ENCODE data around the gene RTP3. TPM values are rescaled to one million over a fixed set of nuclear protein-coding genes. Genes with fewer than 3 reads are reported as not detected.
A peak's percentile ranks its signal among the peaks of the same experiment; 100 is the strongest.

Gene RTP3
- total and polyA plus RNA-seq, 2 of the 4 experiments (the other 2 are of a cell fraction), result 0.18 to 0.26 TPM

DNA sequence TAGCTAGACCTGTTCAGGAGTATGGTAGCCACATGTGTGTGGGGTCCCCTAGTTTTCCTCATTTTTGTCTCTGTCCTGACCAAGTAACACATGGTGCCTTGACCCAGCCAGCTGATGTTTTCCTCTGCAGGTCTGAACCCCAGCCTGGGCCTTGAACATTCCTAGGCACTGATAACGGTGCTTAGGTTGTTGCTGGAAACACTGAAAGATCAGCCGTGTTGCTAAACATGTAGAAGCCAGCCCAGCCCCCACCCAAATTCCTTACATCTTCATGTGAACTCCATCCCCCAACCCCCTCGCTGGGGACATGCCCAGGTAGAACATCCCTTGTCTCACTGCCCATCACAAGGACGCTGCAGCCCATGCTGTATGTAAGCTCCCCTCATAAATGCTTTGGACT is 18.7 kb downstream of the RTP3 start:
- Histone ChIP-seq H2BK20ac (ENCODE audit: low read depth, low read length) (peak overlapping the region; percentile 97), H3K18ac (ENCODE audit: low read depth, low read length) (peak overlapping the region; percentile 92; the same call in 1 of the 2 replicates), H3K9me3 (ENCODE audit: control insufficient read depth, insufficient read depth, low read length) (no peaks in the 10 kb centered on the region), H3K79me1 (ENCODE audit: low read depth in 1 of 2, low read length in 2 of 2) (no peaks in the 10 kb centered on the region), H4K20me1 (ENCODE audit: insufficient read depth, low read length) (no peaks in the 10 kb centered on the region), H2BK120ac (ENCODE audit: low read depth, low read length) (peak overlapping the region; percentile 97), H3K23ac (ENCODE audit: low read depth, low read length) (peak overlapping the region; percentile 84), H2BK5ac (ENCODE audit: low read depth, low read length, poor library complexity, severe bottlenecking) (peak overlapping the region; percentile 97), H3K4me2 (ENCODE audit: low read depth, low read length) (no peak overlapping the region), H3K27me3 (ENCODE audit: control insufficient read depth, insufficient read depth, low read length) (no peaks in the 10 kb centered on the region), H3K4me3 (ENCODE audit: insufficient read depth, low read depth, low read length) (no peak overlapping the region), H3K9me1 (ENCODE audit: insufficient read depth, low read length) (peaks cover 12% of the 10 kb centered on the region), H3K56ac (ENCODE audit: extremely low read depth, insufficient read depth, low read length) (peak overlapping the region; percentile 79; the same call in 1 of the 2 replicates), H2AFZ (replicated peaks; ENCODE audit: low read length, poor library complexity) (peak overlapping the region; percentile 6), H2BK15ac (ENCODE audit: low read depth, low read length) (peak overlapping the region; percentile 91), H3K14ac (replicated peaks; ENCODE audit: low read depth, low read length) (peak overlapping the region; percentile 82), H3K27ac (ENCODE audit: insufficient read depth, low read length) (peak overlapping the region; percentile 59), H3K4ac (ENCODE audit: low read depth, low read length) (peak overlapping the region; percentile 98), H4K5ac (ENCODE audit: low read depth, low read length) (peak overlapping the region; percentile 96; the same call in 1 of the 2 replicates), H2AK9ac (replicated peaks; ENCODE audit: low read depth, low read length, poor library complexity) (no peak overlapping the region), H3K9ac (ENCODE audit: low read depth, low read length) (no peak overlapping the region), H4K8ac (ENCODE audit: low read depth in 2 of 2, low read length in 2 of 2) (peak overlapping the region; percentile 60 to 86; a peak in 3 of 4 replicates), H3K4me1 (ENCODE audit: control insufficient read depth, insufficient read depth, low read length) (peaks cover 7% of the 10 kb centered on the region), H4K91ac (ENCODE audit: insufficient read depth, low read depth, low read length) (peak overlapping the region; percentile 89), H2AK5ac (ENCODE audit: low read depth, low read length) (peak overlapping the region; percentile 93), H3K36me3 (ENCODE audit: control insufficient read depth, insufficient read depth, low read length) (0 out of 2 replicates have a peak, but pooled peaks cover 2% of the 10 kb centered on the region)
- 83% methylated on average over 1 of the region's 4 CpGs; no CpG with 5 or more reads in 1 of the 2 experiments for WGBS, 2 experiments (ENCODE audit: extremely low coverage in 2 of 2, insufficient read length in 1 of 2)
- ChIA-PET CTCF (interaction anchor here (0.9 to 1.5 kb wide), 2 partner anchors 19 to 27 kb away, joined by 3 read pairs; no protein-coding TSS in a partner anchor), POLR2A (ENCODE audit: unreplicated experiment) (no interaction called here)
- TF ChIP-seq FOS (IDR thresholded peaks at IDR 0.05; ENCODE audit: low read depth, low read length) (no peak), MXI1 (IDR thresholded peaks at IDR 0.05; ENCODE audit: borderline replicate concordance, low read depth, low read length) (no peak), SMC3 (IDR thresholded peaks at IDR 0.05; ENCODE audit: low read depth, low read length) (no peak), POLR2A (IDR thresholded peaks at IDR 0.05; ENCODE audit: low read depth, low read length) (no peak), CEBPB (IDR thresholded peaks at IDR 0.05; ENCODE audit: low read depth, low read length) (no peak)
- TF ChIP-seq, protein P1, sequence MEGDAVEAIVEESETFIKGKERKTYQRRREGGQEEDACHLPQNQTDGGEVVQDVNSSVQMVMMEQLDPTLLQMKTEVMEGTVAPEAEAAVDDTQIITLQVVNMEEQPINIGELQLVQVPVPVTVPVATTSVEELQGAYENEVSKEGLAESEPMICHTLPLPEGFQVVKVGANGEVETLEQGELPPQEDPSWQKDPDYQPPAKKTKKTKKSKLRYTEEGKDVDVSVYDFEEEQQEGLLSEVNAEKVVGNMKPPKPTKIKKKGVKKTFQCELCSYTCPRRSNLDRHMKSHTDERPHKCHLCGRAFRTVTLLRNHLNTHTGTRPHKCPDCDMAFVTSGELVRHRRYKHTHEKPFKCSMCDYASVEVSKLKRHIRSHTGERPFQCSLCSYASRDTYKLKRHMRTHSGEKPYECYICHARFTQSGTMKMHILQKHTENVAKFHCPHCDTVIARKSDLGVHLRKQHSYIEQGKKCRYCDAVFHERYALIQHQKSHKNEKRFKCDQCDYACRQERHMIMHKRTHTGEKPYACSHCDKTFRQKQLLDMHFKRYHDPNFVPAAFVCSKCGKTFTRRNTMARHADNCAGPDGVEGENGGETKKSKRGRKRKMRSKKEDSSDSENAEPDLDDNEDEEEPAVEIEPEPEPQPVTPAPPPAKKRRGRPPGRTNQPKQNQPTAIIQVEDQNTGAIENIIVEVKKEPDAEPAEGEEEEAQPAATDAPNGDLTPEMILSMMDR (conservative IDR thresholded peaks at IDR 0.05; ENCODE audit: low read depth, low read length), result no peak
- no TSS peak for BruUV-seq (replicated peaks)
- DNase-seq (no peak), ATAC-seq (ENCODE audit: low read depth) (no peak; the same call in none of the 2 replicates)
- dilution Hi-C loops (cut with HindIII; ENCODE audit: low sequenced_read_pairs, unreplicated experiment) (no loop called here), intact Hi-C loops (cut with micrococcal nuclease) (no loop called here), in situ Hi-C loops (cut with MboI; ENCODE audit: low sequenced_read_pairs) (no loop called here)

Measured in IMR-90 (cell line).